ENCODE data around the gene KIAA1614. TPM values are rescaled to one million over a fixed set of nuclear protein-coding genes. Genes with fewer than 3 reads are reported as not detected.
"Not testable (repeated sequence)": the region's sequence is repeated elsewhere in the genome, so short reads cannot be mapped to it uniquely, and the experiment has no call there.

Gene KIAA1614
- total RNA-seq, 1 donor from 2014 or later, result 9.1 TPM

- no peak for TF ChIP-seq CTCF (IDR thresholded peaks at IDR 0.05; ENCODE audit: borderline replicate concordance)
- Histone ChIP-seq H3K4me3 (no peak overlapping the region), H3K9me3 (replicated peaks) (no peaks in the 10 kb centered on the region), H3K36me3 (peaks cover 12% of the 10 kb centered on the region), H3K4me1 (peaks cover 5% of the 10 kb centered on the region), H3K27me3 (ENCODE audit: low read depth) (no peaks in the 10 kb centered on the region), H3K27ac (replicated peaks) (no peak overlapping the region)
- no peak for DNase-seq
- intact Hi-C loops (cut with micrococcal nuclease), result no loop called here
These were observed 51.4 kb downstream of the KIAA1614 start for GRCh38 chr1:180964056-180964455.

GRCh38 chr1:180964595-180964994 lies 51.9 kb downstream of the KIAA1614 start:
- H3K4me1 ChIP-seq, result peaks cover 7% of the 10 kb centered on the region
- TF ChIP-seq CTCF (IDR thresholded peaks at IDR 0.05; ENCODE audit: borderline replicate concordance), result no peak
- no peak overlapping the region for H3K4me3 ChIP-seq
- no peak for DNase-seq
- H3K36me3 ChIP-seq, result peaks cover 9% of the 10 kb centered on the region
- no peaks in the 10 kb centered on the region for H3K9me3 ChIP-seq (replicated peaks)
- intact Hi-C loops (cut with micrococcal nuclease), result no loop called here
- H3K27ac ChIP-seq (replicated peaks), result no peak overlapping the region
- no peaks in the 10 kb centered on the region for H3K27me3 ChIP-seq (ENCODE audit: low read depth)

GRCh38 chr1:180966312-180966711 lies 53.6 kb downstream of the KIAA1614 start:
- no peak overlapping the region for H3K4me3 ChIP-seq
- H3K27me3 ChIP-seq (ENCODE audit: low read depth), result no peaks in the 10 kb centered on the region
- H3K9me3 ChIP-seq (replicated peaks), result no peaks in the 10 kb centered on the region
- H3K4me1 ChIP-seq, result peaks cover 7% of the 10 kb centered on the region
- no peak for TF ChIP-seq CTCF (IDR thresholded peaks at IDR 0.05; ENCODE audit: borderline replicate concordance)
- intact Hi-C loops (cut with micrococcal nuclease), result no loop called here
- DNase-seq, result no peak
- H3K27ac ChIP-seq (replicated peaks), result no peak overlapping the region
- H3K36me3 ChIP-seq, result peaks cover 10% of the 10 kb centered on the region

GRCh38 chr1:180966744-180967536 lies 54.2 kb downstream of the KIAA1614 start:
- intact Hi-C loops (cut with micrococcal nuclease), result no loop called here
- DNase-seq, result no peak

GRCh38 chr1:180967558-180967957 lies 54.9 kb downstream of the KIAA1614 start:
- Histone ChIP-seq H3K27ac (replicated peaks) (no peak overlapping the region), H3K27me3 (ENCODE audit: low read depth) (no peaks in the 10 kb centered on the region), H3K9me3 (replicated peaks) (no peaks in the 10 kb centered on the region), H3K36me3 (peaks cover 14% of the 10 kb centered on the region), H3K4me1 (peaks cover 7% of the 10 kb centered on the region), H3K4me3 (no peak overlapping the region)
- no peak for DNase-seq
- intact Hi-C loops (cut with micrococcal nuclease), result no loop called here
- no peak for TF ChIP-seq CTCF (IDR thresholded peaks at IDR 0.05; ENCODE audit: borderline replicate concordance)

More at GRCh38 chr1:180966744-180967536, 54.2 kb downstream of the KIAA1614 start:
- no peak for TF ChIP-seq CTCF (IDR thresholded peaks at IDR 0.05; ENCODE audit: borderline replicate concordance)
- Histone ChIP-seq H3K4me1 (peaks cover 7% of the 10 kb centered on the region), H3K4me3 (no peak overlapping the region), H3K27ac (replicated peaks) (no peak overlapping the region), H3K36me3 (peaks cover 9% of the 10 kb centered on the region), H3K27me3 (ENCODE audit: low read depth) (no peaks in the 10 kb centered on the region), H3K9me3 (replicated peaks) (no peaks in the 10 kb centered on the region)

GRCh38 chr1:180968834-180969233 lies 56.1 kb downstream of the KIAA1614 start:
- Histone ChIP-seq H3K36me3 (peaks cover 17% of the 10 kb centered on the region), H3K4me1 (peaks cover 16% of the 10 kb centered on the region)
- not testable (repeated sequence) for H3K9me3 ChIP-seq (replicated peaks)

More at GRCh38 chr1:180968834-180969233, 56.1 kb downstream of the KIAA1614 start:
- H3K27ac ChIP-seq (replicated peaks); H3K27me3 ChIP-seq (ENCODE audit: low read depth); DNase-seq; intact Hi-C loops (cut with micrococcal nuclease); H3K4me3 ChIP-seq: not testable (repeated sequence)

All from left ventricle myocardium inferior (tissue), 1 donor.